ENCODE data around the gene ADAT3.
"Not testable (repeated sequence)": the region's sequence is repeated elsewhere in the genome, so short reads cannot be mapped to it uniquely, and the experiment has no call there.

ADAT3 gene

GRCh38 chr19:1884291-1884718 lies 20.9 kb upstream of the ADAT3 start:
- no peak for DNase-seq

- no peak for DNase-seq
Observed at GRCh38 chr19:1884719-1885334, 20.4 kb upstream of the ADAT3 start.

- peak; percentile 86 for DNase-seq
Observed at GRCh38 chr19:1885398-1886119, 19.6 kb upstream of the ADAT3 start, which contains the start of gene ABHD17A. TSS of gene ABHD17A (minus strand) at chr19:1885496. CDS start at chr19:1881566, 3,930 bp downstream.

- DNase-seq, result not testable (repeated sequence)
Observed at GRCh38 chr19:1886360-1886759, 18.8 kb upstream of the ADAT3 start.

- DNase-seq, result no peak
Observed at GRCh38 chr19:1888385-1888784, 16.8 kb upstream of the ADAT3 start.

- no peak for DNase-seq
Observed at GRCh38 chr19:1889907-1890306, 15.3 kb upstream of the ADAT3 start.

GRCh38 chr19:1893791-1894190 lies 11.4 kb upstream of the ADAT3 start:
- no peak for DNase-seq

GRCh38 chr19:1896508-1896907 lies 8.7 kb upstream of the ADAT3 start:
- DNase-seq, result no peak

GRCh38 chr19:1901940-1902404 lies 3.2 kb upstream of the ADAT3 start:
- DNase-seq, result no peak

GRCh38 chr19:1902923-1903322 lies 2.3 kb upstream of the ADAT3 start:
- DNase-seq, result no peak

- no peak for DNase-seq
Observed at GRCh38 chr19:1904860-1905109, 414 bp upstream of the ADAT3 start.

- DNase-seq, result no peak
Observed at GRCh38 chr19:1905863-1906375, 720 bp downstream of the ADAT3 start.

- no peak for DNase-seq
Observed at GRCh38 chr19:1906985-1907562, 1.9 kb downstream of the ADAT3 start.

GRCh38 chr19:1907563-1908363 lies 2.6 kb downstream of the ADAT3 start:
- DNase-seq, result no peak

GRCh38 chr19:1908364-1908678 lies 3.1 kb downstream of the ADAT3 start:
- no peak for DNase-seq

- DNase-seq, result no peak
Observed at GRCh38 chr19:1909761-1910080, 4.5 kb downstream of the ADAT3 start.

GRCh38 chr19:1910177-1910576 lies 5.0 kb downstream of the ADAT3 start:
- no peak for DNase-seq

- no peak for DNase-seq
Observed at GRCh38 chr19:1911098-1911497, 5.9 kb downstream of the ADAT3 start.

GRCh38 chr19:1911995-1912394 lies 6.8 kb downstream of the ADAT3 start:
- DNase-seq, result no peak

- DNase-seq, result no peak
Observed at GRCh38 chr19:1912760-1913505, 7.7 kb downstream of the ADAT3 start.

GRCh38 chr19:1913781-1914577 lies 8.8 kb downstream of the ADAT3 start:
- DNase-seq, result no peak

- DNase-seq, result no peak
Observed at GRCh38 chr19:1914826-1915341, 9.7 kb downstream of the ADAT3 start.
